ENCODE data around the gene MGAT5B. TPM values are rescaled to one million over a fixed set of nuclear protein-coding genes. Genes with fewer than 3 reads are reported as not detected.

MGAT5B gene
- total RNA-seq, 4 donors from 2014 or later: 0.59 to 3.3 (median 1.5) TPM; not detected in 1

DNA sequence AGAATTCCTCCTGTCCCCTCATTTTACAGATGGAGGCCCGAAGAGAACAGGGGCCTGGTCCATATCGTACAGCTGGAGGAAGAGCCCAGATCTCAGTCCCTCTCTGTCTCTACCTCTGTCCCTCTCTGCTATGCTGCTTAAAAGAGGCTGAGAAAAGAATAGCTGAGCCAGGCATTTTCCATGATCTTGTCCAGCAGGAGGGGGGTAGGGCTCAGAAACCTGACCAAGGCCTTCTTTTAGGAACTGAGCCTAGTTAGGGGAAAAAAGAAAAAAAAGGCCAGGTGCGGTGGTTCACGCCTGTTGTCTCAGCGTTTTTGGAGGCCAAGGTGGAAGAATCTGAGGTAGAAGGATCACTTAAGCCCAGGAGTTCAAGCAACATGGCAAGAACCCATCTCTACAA lies 84.2 kb downstream of the MGAT5B start:
- TF ChIP-seq POLR2A (IDR thresholded peaks at IDR 0.05): no peak
- TF ChIP-seq, protein P1, sequence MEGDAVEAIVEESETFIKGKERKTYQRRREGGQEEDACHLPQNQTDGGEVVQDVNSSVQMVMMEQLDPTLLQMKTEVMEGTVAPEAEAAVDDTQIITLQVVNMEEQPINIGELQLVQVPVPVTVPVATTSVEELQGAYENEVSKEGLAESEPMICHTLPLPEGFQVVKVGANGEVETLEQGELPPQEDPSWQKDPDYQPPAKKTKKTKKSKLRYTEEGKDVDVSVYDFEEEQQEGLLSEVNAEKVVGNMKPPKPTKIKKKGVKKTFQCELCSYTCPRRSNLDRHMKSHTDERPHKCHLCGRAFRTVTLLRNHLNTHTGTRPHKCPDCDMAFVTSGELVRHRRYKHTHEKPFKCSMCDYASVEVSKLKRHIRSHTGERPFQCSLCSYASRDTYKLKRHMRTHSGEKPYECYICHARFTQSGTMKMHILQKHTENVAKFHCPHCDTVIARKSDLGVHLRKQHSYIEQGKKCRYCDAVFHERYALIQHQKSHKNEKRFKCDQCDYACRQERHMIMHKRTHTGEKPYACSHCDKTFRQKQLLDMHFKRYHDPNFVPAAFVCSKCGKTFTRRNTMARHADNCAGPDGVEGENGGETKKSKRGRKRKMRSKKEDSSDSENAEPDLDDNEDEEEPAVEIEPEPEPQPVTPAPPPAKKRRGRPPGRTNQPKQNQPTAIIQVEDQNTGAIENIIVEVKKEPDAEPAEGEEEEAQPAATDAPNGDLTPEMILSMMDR (IDR thresholded peaks at IDR 0.05): no peak
- H3K9me3 ChIP-seq: no peaks in the 10 kb centered on the region
- intact Hi-C loops (cut with DNase I; ENCODE audit: low total_unique reads): no loop called here
- no peak overlapping the region for H3K27ac ChIP-seq
- no peak overlapping the region for H3K4me3 ChIP-seq
- H3K27me3 ChIP-seq: no peaks in the 10 kb centered on the region
- no peaks in the 10 kb centered on the region for H3K36me3 ChIP-seq
- DNase-seq: no peak
- no peaks in the 10 kb centered on the region for H3K4me1 ChIP-seq

DNA sequence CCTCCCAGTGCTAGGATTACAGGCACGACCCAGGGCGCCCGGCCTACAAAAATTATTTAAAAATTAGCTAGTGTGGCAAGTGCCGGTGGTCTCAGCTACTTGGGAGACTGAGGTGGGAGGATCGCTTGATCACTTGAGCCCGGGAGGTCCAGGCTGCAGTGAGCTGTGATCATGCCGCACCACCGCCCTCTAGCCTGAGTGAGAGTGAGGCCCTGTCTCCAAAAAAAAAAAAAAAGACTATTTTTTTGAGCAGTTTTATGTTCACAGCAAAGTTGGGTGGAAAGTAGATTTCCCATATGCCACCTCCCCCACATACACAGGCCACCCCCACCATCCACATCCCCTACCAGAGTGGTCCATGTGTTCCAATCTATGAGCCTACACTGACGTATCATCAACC lies 84.9 kb downstream of the MGAT5B start:
- Histone ChIP-seq H3K4me1 (no peaks in the 10 kb centered on the region), H3K27ac (no peak overlapping the region), H3K27me3 (no peaks in the 10 kb centered on the region), H3K4me3 (no peak overlapping the region), H3K36me3 (no peaks in the 10 kb centered on the region), H3K9me3 (no peaks in the 10 kb centered on the region)
- DNase-seq: no peak
- TF ChIP-seq, protein P1 (IDR thresholded peaks at IDR 0.05): no peak
- TF ChIP-seq POLR2A (IDR thresholded peaks at IDR 0.05): no peak
- intact Hi-C loops (cut with DNase I; ENCODE audit: low total_unique reads): no loop called here

DNA sequence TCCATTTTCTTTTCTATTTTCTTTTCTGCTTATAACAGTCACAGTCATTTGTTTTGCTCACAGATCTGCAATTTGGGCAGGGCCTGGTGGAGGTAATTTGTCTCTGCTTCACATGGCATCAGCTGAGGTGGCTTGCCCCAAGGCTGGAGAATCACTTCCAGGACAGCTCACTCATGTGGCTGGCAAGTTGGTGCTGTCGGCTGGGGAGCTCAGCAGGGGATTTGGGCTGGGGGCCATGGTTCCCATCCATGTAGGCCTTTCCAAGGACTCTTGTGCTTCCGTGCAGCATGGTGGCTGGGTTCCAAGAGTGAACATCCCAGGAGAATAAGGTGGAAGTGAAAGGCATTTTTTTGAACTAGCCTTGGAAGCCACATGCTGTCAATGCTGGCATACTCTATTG lies 85.7 kb downstream of the MGAT5B start:
- H3K4me1 ChIP-seq: no peaks in the 10 kb centered on the region
- H3K36me3 ChIP-seq: no peaks in the 10 kb centered on the region
- no peak overlapping the region for H3K27ac ChIP-seq
- no peak for DNase-seq
- no peaks in the 10 kb centered on the region for H3K27me3 ChIP-seq
- intact Hi-C loops (cut with DNase I; ENCODE audit: low total_unique reads): no loop called here
- no peaks in the 10 kb centered on the region for H3K9me3 ChIP-seq
- no peak for TF ChIP-seq POLR2A (IDR thresholded peaks at IDR 0.05)
- TF ChIP-seq, protein P1 (IDR thresholded peaks at IDR 0.05): no peak
- H3K4me3 ChIP-seq: no peak overlapping the region

DNA sequence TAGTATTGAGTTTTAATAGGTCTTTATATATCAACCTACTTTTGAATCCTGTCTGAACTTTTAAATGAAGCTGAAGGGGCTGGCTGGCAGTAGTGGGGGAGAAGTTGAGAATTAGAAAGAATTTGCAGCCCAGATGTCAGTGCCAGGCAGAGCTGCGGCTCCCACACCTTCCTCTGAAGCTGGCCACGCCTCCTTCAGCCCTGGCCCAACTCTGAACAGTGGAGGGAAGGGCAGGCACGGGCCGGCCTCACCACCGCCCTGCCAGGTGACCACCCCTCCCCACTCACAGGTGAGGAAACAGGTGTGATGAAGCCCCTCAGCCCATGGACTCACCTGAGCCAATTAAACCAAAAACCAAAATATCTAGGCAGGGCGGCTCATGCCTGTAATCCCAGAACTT lies 87.0 kb downstream of the MGAT5B start:
- intact Hi-C loops (cut with DNase I; ENCODE audit: low total_unique reads): no loop called here
- no peaks in the 10 kb centered on the region for H3K36me3 ChIP-seq

DNA sequence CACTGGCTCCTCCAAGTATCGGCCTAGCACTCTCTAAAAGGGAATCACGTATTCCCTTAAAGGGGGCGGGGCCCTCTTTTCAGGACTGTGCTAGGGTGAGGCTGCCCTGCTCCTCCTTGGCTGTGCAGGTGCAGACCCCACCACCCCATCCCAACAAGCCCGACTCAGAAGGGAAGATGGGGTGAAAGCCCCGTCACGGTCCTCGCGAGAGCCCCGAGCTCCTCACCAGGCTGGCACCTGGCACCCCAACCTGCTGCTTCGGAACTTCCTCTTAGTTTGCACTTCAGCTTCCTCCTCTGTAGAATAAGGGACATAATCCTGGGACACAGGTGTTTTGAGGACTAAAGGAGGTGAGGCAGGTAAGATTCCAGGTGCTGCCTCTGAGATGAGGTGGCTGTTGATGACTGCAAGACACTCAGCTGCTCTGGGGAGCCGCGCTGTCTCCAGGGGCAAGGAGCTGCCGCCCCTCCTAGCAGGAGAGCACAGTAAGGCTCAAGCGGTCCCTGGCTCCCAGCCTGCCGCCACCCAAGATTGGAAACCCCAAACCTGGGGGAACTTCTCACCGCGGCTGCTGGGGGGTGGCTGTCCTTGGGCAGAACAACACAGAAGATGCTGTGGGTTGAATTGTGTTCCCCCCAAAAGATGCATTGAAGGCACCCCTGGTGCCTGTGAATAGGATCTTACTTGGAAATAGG lies 88.8 kb downstream of the MGAT5B start:
- no peak overlapping the region for H3K27ac ChIP-seq
- no peaks in the 10 kb centered on the region for H3K4me1 ChIP-seq
- H3K27me3 ChIP-seq: no peaks in the 10 kb centered on the region
- TF ChIP-seq, protein P1 (IDR thresholded peaks at IDR 0.05): no peak
- no peak for TF ChIP-seq POLR2A (IDR thresholded peaks at IDR 0.05)
- H3K9me3 ChIP-seq: no peaks in the 10 kb centered on the region
- no peaks in the 10 kb centered on the region for H3K36me3 ChIP-seq
- intact Hi-C loops (cut with DNase I; ENCODE audit: low total_unique reads): no loop called here
- H3K4me3 ChIP-seq: no peak overlapping the region
- no peak for DNase-seq

More for the DNA sequence above, 87.0 kb downstream of the MGAT5B start:
- Histone ChIP-seq H3K27ac (no peak overlapping the region), H3K9me3 (no peaks in the 10 kb centered on the region), H3K4me3 (no peak overlapping the region), H3K27me3 (no peaks in the 10 kb centered on the region), H3K4me1 (no peaks in the 10 kb centered on the region)
- TF ChIP-seq POLR2A (IDR thresholded peaks at IDR 0.05): no peak
- TF ChIP-seq, protein P1 (IDR thresholded peaks at IDR 0.05): no peak
- no peak for DNase-seq
